HG03469 (cell line): Measurements from ENCODE around the gene FBRSL1.
"Not testable (repeated sequence)": the region's sequence is repeated elsewhere in the genome, so short reads cannot be mapped to it uniquely, and the experiment has no call there.

Experiments used
- ATAC-seq: cut with Tn5 transposase; IDR thresholded peaks from one replicate; pipeline ENCODE4 v1.9.1; 2021; ENCODE audit warnings: mild to moderate bottlenecking, moderate library complexity, moderate number of reproducible peaks; ENCODE audit not compliant: unreplicated experiment

FBRSL1 gene

DNA sequence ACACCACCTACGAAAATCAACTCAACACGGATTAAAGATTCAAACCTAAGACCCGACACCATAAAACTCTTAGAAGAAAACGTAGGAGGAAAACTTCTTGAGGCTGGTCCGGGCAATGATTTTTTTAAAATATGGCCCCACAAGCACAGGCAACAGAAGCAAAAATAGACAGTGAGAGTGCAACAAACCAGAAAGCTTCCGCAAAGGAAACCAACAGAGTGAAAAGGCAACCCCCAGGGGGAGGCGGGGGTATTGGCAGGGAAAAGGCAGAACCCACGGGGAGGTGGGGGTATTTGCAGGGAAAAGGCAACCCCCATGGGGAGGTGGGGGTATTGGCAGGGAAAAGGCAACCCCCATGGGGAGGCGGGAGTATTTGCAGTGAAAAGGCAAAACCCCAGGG lies 20.5 kb upstream of the FBRSL1 start:
- no peak for ATAC-seq

- ATAC-seq, result no peak
These were observed 19.6 kb upstream of the FBRSL1 start for GRCh38 chr12:132470397-132470796.

DNA sequence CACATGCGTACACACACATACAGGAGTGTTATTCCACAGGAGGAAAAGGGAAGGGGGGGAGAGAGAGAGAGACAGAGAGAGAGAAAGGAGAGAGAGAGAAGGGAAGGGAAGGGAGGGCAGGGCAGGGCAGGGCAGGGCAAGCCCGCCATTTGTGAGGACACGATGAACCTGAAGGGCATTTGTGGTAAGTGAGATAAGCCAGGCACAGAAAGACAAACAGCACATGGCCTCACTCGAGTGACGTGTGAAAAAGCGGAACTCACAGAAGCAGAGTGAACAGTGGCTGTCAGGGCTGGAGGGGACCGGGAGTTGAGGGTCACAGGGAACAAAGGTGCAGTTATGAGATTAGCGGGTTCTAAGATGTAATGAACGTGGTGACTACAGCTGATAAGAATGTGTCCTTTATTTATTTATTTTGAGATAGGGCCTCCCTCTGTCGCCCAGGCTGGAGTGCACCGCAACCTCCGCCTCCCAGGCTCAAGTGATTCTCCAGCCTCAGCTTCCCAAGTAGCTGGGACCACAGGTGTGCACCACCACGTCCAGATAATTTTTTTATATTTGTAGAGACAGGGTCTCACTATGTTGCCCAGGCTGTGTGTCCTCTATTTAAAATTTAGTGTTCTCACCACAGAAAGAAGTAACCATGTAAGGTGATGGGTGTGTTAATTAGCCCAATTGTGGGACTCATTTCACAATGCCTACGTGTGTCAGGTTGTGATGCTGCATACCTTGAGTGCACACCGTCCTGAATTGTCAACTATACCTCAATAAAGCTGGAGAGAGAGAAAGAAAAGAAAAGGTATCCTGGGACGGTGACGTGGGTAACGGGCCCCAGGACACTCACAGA lies 18.7 kb upstream of the FBRSL1 start:
- ATAC-seq, result no peak

- no peak for ATAC-seq
These were observed 18.1 kb upstream of the FBRSL1 start for GRCh38 chr12:132471858-132472255.

DNA sequence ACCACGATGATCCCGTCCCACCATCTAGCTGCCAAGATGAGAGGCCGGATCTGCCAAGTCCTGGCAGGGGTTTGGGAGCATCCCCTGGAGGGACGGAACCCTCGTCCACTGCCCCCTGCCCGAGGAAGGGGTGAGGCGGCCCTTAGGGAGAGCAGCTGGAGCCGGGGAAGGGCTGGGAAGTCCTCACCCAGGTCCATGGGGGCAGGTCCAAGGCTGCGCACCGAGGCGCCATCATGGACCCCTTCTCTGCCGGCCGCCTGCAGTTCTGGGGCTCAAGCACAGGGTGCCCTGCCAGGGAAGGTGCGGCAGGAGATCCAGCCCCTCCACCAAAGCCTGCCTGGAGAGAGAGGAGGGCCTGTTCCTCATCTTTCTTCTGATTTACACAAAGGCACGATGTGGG lies 17.6 kb upstream of the FBRSL1 start:
- no peak for ATAC-seq

GRCh38 chr12:132474237-132474741 lies 15.7 kb upstream of the FBRSL1 start:
- ATAC-seq, result no peak

GRCh38 chr12:132474799-132475303 lies 15.1 kb upstream of the FBRSL1 start:
- not testable (repeated sequence) for ATAC-seq

DNA sequence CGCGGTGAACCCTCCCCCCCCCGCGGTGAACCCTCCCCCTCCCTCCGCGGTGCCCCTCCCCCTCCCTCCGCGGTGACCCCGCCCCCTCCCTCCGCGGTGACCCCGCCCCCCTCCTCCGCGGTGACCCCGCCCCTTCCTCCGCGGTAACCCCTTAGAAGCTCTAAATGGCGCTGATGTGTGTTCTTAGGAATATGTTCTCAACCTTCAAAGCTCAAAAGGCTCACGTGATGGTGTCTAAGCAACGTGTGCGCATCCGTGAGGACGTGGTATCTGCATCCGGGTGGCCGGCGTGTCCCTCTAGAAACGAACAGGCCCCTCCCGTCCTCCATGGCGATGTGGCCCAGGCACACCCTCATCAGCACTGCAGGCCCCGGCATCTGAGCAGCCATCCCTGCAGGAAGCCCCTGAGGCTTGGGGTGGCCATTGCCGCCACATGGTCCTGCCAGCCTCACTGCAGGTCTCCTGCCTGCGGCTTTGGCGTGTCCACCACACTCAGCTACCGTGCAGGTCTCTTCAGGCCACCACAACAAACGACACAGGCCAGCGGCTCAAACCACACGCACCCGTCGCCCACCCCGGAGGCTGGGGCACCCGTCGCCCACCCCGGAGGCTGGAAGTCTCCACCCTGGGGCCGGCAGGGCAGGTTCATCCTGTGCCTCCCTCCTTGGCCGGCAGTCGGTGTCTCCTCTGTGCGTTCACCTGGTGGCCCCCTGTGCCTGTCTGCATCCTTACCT lies 14.5 kb upstream of the FBRSL1 start:
- no peak for ATAC-seq

- ATAC-seq, result no peak
These were observed 13.9 kb upstream of the FBRSL1 start for GRCh38 chr12:132476038-132476414.

DNA sequence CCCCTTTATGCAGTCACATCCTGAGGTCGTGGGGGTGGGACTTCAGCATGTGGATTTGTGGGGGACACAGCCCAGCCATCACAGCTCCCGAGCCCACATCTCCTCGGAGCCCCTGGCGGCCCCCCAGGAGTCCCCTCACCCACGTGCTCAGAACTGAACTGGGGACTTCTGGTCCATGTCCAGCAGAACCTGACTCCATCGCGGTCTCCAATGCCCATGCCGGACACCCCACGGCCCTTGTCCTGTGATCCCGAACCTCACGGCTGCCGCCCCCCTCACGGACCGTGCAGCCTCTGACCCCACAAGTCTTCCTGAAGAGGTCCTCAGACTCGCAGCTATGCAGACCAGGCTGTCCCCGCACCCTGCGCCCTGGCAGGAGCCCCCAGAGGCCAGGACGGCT lies 13.5 kb upstream of the FBRSL1 start:
- ATAC-seq, result no peak

GRCh38 chr12:132477017-132477702 lies 12.8 kb upstream of the FBRSL1 start:
- ATAC-seq, result no peak

- ATAC-seq, result no peak
These were observed 12.1 kb upstream of the FBRSL1 start for GRCh38 chr12:132477703-132478432.

GRCh38 chr12:132478433-132478803 lies 11.5 kb upstream of the FBRSL1 start:
- ATAC-seq, result no peak

GRCh38 chr12:132478845-132479244 lies 11.1 kb upstream of the FBRSL1 start:
- ATAC-seq, result no peak

DNA sequence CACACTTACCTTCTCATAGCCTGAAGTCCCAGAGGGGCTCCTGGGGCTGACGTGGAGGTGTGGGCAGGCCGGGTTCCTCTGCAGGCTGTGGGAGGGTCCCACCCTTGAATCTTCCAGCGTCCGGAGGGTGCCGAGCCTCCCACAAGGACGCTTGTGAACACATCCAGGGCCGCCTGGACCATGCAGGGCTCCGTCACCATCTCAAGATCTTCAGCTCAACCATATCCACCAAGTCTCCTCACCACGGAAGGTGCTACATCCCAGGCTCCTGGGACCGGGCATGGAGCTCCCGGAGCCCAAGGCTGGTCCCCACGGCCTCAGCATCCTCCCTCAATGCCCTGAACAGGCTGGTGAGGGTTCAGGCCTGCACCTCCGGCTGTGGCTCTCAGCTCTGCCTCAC lies 10.7 kb upstream of the FBRSL1 start:
- no peak for ATAC-seq

GRCh38 chr12:132479938-132480622 lies 9.9 kb upstream of the FBRSL1 start:
- no peak for ATAC-seq

- no peak for ATAC-seq
These were observed 9.3 kb upstream of the FBRSL1 start for GRCh38 chr12:132480623-132481132.

DNA sequence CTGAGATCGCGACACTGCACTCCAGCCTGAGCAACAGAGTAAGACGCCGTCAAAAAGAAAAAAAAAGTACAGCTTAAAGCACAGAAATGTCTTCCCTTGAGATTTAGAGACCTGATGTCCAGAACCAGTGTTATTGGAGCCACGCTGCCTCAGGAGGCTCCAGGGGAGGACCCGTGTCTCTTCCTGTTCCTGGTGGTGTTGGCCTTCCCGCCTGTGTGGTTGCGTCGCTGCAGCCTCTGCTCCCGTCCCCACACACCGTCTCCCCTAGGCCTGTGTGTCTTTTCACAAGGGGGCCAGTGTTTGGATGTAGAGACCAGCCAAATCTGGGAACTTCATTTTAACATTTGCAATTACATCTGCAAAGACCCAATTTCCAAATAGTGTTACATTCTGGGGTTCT lies 8.6 kb upstream of the FBRSL1 start:
- no peak for ATAC-seq

- ATAC-seq, result no peak
These were observed 7.9 kb upstream of the FBRSL1 start for GRCh38 chr12:132481771-132482745.
